GM13976 (cell line): ENCODE data around the gene CALML6.
A peak's percentile ranks its signal among the peaks of the same experiment; 100 is the strongest.

Source experiments
- DNase-seq: peaks from one replicate; pipeline ENCODE4 v3.0.0; 2012; ENCODE audit warnings: low spot score
- in situ Hi-C: fragments of 300-500 bp; cut with MboI; formaldehyde crosslinking; loops from one replicate; pipeline ENCODE4 v1.12.0; 2022; ENCODE audit warnings: low sequenced_read_pairs, mixed read lengths, inconsistent platforms; ENCODE audit not compliant: unreplicated experiment
- TF ChIP-seq, protein P1 (sequence below): IDR thresholded peaks from 2 replicates; pipeline ENCODE4 v1.5.1; 2012; ENCODE audit warnings: borderline replicate concordance, mild to moderate bottlenecking; ENCODE audit not compliant: insufficient read depth; ENCODE audit errors: extremely low read depth, missing control alignments, control extremely low read depth

CALML6 gene

GRCh38 chr1:1895456-1896336 is 19.4 kb upstream of the CALML6 start:
- in situ Hi-C loops, result no loop called here
- TF ChIP-seq, protein P1, sequence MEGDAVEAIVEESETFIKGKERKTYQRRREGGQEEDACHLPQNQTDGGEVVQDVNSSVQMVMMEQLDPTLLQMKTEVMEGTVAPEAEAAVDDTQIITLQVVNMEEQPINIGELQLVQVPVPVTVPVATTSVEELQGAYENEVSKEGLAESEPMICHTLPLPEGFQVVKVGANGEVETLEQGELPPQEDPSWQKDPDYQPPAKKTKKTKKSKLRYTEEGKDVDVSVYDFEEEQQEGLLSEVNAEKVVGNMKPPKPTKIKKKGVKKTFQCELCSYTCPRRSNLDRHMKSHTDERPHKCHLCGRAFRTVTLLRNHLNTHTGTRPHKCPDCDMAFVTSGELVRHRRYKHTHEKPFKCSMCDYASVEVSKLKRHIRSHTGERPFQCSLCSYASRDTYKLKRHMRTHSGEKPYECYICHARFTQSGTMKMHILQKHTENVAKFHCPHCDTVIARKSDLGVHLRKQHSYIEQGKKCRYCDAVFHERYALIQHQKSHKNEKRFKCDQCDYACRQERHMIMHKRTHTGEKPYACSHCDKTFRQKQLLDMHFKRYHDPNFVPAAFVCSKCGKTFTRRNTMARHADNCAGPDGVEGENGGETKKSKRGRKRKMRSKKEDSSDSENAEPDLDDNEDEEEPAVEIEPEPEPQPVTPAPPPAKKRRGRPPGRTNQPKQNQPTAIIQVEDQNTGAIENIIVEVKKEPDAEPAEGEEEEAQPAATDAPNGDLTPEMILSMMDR, result no peak
- DNase-seq, result no peak

- no peak for DNase-seq
- TF ChIP-seq, protein P1, result no peak
- in situ Hi-C loops, result no loop called here
Measured at GRCh38 chr1:1898246-1898933, 16.7 kb upstream of the CALML6 start.

GRCh38 chr1:1899266-1899966 is 15.6 kb upstream of the CALML6 start:
- DNase-seq, result peak; percentile 58
- TF ChIP-seq, protein P1, result peak; percentile 41
- in situ Hi-C loops, result no loop called here

GRCh38 chr1:1899967-1900327 is 15.1 kb upstream of the CALML6 start:
- no peak for DNase-seq
- TF ChIP-seq, protein P1, result no peak
- in situ Hi-C loops, result loop anchor here (10.0 kb wide), 1 partner anchor 115 kb away; no protein-coding TSS in a partner anchor

DNA sequence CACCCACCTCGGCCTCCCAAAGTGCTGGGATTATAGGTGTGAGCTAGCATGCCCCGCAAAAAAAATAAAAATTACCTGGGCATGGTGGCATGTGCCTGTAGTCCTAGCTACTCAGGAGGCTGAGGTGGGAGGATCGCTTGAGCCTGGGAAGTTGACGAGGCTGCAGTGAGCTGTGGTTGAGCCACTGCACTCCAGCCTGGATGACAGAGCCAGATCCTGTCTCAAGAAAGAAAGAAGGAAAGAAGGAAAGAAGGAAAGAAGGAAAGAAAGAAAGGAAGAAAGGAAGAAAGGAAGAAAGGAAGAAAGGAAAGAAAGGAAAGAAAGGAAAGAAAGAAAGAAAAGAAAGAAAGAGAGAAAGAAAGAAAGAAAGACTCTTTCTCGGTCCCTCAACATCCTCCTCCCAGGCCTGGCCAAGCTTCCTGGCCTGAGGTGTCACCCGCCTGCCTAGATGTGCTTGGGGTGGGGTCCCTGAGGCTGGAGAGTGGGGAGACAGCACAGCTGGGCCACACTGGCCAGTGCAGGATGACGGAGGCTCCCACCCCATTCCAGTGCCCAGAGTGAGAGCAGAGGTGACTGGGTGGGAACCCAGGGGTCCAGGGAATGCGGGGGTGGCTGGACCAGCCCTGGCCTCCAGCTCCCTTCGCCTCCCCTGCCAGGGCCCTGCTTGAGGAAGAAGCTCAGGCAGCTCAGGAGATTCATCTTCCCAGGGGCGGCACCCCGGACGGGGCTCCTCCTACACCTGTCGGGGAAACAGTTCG is 14.0 kb upstream of the CALML6 start:
- no peak for DNase-seq
- in situ Hi-C loops, result loop anchor here (10.0 kb wide), 1 partner anchor 116 kb away; no protein-coding TSS in a partner anchor
- TF ChIP-seq, protein P1, result no peak
